GM13977 (cell line): Measurements from ENCODE around the gene SLC45A1.
A peak's percentile ranks its signal among the peaks of the same experiment; 100 is the strongest.

Experiments used
- DNase-seq: peaks from one replicate; pipeline ENCODE4 v3.0.0; 2012; ENCODE audit warnings: low spot score
- CTCF ChIP-seq: IDR thresholded peaks from 2 replicates; pipeline ENCODE4 v1.5.1; 2012; ENCODE audit warnings: mild to moderate bottlenecking, control low read depth; ENCODE audit not compliant: insufficient read depth; ENCODE audit errors: extremely low read depth, missing control alignments
- in situ Hi-C: fragments of 300-500 bp; cut with MboI; formaldehyde crosslinking; loops from one replicate; pipeline ENCODE4 v1.12.0; 2022; ENCODE audit warnings: low sequenced_read_pairs, low pct_unique_long_range_greater_than_20kb, mixed read lengths, inconsistent platforms; ENCODE audit not compliant: unreplicated experiment

Gene SLC45A1

GRCh38 chr1:8347635-8348034 is 29.7 kb downstream of the SLC45A1 start:
- DNase-seq, result no peak
- in situ Hi-C loops, result no loop called here
- no peak for TF ChIP-seq CTCF

- no peak for TF ChIP-seq CTCF
- DNase-seq, result no peak
- in situ Hi-C loops, result no loop called here
These were observed 30.3 kb downstream of the SLC45A1 start for GRCh38 chr1:8348047-8348776.

- DNase-seq, result peak; percentile 89
- in situ Hi-C loops, result no loop called here
- TF ChIP-seq CTCF, result peak; percentile 86
These were observed 31.0 kb downstream of the SLC45A1 start for GRCh38 chr1:8348777-8349472.

- in situ Hi-C loops, result no loop called here
- no peak for TF ChIP-seq CTCF
These were observed 31.6 kb downstream of the SLC45A1 start for GRCh38 chr1:8349473-8349865.

GRCh38 chr1:8349961-8350360 is 32.0 kb downstream of the SLC45A1 start:
- DNase-seq, result no peak
- in situ Hi-C loops, result no loop called here
- TF ChIP-seq CTCF, result no peak

More at GRCh38 chr1:8349473-8349865, 31.6 kb downstream of the SLC45A1 start:
- no peak for DNase-seq

- in situ Hi-C loops, result no loop called here
- DNase-seq, result no peak
- TF ChIP-seq CTCF, result no peak
These were observed 33.2 kb downstream of the SLC45A1 start for GRCh38 chr1:8350914-8351684.
